HG03354 (cell line): Measurements from ENCODE around the gene BOD1.

Experiments
- ATAC-seq: cut with Tn5 transposase; IDR thresholded peaks from one replicate; pipeline ENCODE4 v1.9.1; 2021; ENCODE audit warnings: mild to moderate bottlenecking; ENCODE audit not compliant: unreplicated experiment, poor library complexity, severe bottlenecking

The BOD1 gene

DNA sequence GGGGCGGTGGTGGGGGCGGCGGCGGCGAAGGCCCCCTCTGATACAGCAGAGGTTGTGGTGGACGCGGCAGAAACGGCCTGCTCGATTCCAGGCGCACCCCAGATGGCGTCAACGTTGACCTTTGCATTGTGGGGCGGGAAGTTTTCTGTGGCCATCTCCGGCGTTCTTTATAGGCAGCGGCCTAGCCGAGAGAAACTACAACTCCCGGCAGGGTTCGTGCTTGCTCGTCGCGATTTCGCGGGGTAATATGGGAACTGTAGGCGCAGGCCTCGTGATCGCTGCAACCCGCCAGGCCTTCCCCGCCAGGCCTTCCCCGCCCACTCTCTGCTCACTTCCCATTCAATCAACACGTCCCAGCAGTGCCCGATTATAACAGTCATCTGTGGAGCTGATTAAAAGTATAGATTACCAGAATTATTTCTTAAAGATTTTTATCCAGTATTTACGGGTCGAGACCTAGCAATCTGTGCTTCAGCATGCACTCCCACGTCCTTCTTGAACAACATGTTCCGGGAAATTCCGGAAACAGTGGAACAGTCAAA lies at the start of gene BOD1:
Gene BOD1 (minus strand): TSS at position 74 of the 542 bp plus-strand sequence. CDS start 214 bp downstream, outside the sequence.
- ATAC-seq: peak; percentile 94

DNA sequence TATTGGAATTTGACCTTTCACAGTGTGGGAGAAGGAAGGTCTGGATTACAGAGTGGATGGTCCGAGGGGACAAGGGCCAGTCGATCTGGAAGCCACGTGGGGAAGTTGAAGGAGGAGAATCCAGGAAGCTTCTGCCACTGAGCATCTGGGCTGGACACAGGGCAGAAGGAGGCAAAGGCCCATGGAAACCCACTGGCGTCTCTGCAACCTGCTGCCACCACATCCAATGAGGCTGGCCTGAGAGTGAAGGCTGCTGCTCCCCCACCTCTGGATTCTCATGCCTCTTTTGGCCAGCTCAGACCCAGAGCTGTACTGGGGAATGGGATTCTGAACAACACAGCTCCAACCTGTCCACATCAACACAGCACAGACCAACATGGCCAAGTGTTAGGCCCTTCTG lies 48.9 kb upstream of the BOD1 start:
- no peak for ATAC-seq

DNA sequence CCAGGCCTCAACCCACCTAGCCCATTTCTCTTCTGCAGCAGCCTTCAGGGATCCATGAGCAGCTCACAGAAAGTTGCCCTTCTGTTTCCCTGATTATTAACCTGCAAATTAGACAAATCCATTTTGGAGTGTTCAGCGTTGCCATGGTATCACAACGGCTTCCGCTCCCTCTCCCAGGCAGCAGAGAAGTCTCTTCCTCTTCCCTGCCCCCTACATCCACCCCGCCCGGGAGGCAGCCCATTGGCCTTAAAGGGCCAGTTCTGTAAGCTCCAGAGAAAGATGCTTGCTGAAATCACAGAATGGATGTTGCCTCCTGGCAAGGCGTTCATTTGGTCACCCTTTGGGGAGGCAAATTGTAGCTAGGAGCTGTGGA lies 47.7 kb upstream of the BOD1 start:
- ATAC-seq: no peak

DNA sequence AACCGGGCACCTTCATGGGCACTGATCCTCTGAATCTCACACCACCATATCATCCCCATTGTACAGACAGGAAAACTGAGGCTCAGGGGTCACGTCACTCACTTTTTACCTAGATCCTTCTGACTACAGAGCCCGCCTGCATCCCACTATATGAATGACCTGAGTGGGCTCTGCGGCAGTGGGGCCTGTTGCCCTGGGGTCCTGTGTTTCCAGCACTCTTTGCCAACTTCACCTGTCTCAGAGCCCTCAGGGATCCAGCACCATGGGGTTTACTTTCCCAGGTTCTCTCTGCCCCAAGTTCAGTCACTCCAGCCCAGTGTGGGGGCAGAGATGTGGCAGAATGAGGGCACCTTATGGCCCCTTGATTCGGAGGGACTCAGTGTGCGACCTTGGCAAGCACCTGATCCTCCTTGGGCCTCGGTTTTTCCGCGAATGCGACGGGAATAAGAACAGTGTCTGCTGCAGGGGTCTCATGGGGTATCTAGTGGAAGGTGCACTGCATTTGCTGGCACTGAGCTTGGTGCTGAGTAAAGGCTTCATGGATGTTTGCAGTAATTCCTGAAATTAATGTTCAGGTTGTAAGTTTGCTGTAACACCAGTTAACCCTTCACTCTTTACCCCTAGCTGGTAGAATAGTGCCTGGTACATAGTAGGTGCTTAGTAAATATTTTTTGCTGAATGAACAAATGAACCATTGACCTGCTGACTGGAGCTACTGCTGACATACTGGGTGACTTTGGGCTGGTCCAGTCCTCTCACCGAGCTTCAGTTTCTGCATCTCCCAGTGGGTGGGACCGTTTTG lies 47.1 kb upstream of the BOD1 start:
- no peak for ATAC-seq

DNA sequence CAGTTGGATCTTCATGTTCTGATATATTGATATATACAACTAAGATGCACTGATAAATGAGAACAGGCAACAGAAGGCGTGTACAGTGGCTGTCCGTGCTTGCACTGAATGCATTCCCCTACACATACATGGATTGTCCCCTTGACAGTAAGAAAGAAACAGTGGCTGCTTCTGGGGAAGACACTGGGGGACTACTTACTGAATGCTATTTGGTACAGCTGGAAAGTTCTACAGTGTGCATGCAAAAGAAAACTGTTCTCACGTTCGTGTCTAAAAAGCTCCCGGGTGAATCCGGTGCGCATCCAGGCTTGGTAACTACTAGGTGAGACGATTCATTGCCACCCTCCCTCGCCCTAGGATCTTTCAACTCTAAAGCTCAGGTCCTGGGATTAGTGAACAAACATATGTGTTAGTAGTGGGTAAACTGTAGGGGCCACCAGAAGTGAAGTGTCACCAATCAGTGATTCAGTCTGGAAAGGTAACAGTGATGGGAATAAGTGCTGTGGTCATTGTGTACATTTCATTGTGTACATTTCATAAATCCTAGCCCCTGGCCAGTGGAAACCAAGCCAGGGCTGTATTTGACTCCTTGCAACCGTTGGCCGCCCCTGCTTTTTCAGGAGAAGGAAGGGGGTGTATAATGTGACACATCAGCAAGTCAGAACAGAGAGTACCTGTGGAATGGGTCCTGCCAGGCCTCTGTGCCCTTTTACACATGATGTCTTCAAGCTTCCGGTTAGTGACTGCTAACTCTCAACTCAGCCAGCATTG lies 46.3 kb upstream of the BOD1 start:
- no peak for ATAC-seq

DNA sequence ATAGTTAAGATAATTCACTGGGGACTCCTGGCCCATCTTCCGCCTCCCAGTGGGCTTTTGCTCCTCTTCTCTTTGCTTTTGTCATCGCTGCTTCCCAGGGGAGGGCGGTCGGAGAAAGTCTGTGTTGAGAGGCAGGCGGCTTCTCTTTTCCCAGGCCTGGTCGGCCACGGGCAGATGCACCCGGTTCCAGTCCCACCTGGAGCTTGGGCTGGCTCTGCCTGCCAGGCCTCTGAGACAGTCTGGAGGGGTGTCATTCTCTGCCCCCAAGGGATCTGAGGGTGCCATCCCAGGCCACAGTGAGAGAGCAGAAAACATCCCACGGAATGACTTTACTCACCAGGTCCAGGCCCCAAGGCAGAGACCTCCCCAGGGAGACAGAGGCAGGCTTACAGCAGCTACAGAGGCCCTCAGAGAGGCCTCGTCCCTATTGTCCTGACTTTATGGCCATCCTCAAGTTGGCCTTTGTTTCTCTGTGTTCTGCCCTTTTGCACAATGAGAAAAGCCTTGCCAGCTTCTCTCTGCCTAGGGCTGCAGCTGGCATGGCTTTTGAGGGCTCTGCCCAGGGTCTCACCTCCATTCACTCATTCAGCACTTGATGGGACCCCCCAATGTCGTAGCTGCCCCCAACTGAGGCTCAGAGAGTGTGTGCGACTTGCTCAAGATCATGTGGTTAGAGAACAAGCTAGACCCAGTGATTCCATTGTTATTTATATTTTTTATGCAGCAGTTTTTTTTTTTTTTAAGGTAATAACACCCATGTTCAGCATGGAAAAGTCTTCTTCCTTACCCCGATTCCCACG lies 44.2 kb upstream of the BOD1 start:
- no peak for ATAC-seq

DNA sequence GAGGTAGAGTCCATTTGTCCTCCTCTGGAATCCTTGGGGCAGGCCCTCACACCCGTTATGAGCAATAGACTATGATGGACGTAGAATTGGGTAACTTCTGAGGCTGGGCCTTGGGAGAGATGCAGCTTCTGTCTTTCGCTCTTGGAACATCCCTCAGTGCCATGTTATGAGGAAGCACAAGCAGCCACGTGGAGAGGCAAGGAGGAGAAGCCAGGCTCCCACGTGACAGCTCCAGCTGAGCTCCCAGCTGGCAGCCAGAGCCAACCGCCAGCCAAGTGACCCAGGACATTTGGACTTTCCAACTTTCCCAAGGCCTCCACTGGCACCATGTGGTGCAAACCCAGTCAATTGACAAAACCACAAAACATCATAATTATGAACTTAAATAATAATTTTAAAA lies 43.0 kb upstream of the BOD1 start:
- ATAC-seq: no peak

DNA sequence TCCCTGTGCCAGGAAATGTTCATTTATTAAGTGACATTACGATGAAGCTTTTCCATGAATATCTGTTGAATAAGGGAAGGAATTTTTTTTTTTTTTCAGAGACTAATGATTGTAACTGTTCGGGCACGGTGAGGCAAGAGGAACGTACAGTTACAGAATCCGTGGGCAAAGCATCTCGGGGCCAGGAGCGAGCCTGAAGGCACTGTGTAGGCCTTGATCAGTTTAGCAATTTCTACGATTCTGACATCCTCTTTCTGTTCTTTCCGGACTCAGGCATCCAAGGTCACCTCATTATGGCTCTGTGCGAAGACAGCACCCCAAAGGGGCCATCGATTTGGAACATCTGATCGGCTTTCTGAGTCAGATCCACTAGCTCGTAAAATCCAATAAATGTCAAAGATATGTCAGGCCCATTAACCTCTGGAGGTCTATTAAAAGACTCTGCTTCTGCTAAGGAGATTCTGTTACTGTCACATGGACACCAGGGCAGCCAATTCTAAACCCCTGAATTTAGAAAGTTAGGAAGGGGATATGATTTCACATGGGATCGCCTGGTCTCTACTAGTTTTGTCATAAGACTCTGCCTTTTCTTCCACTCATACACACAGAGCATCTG lies 41.4 kb upstream of the BOD1 start:
- no peak for ATAC-seq

DNA sequence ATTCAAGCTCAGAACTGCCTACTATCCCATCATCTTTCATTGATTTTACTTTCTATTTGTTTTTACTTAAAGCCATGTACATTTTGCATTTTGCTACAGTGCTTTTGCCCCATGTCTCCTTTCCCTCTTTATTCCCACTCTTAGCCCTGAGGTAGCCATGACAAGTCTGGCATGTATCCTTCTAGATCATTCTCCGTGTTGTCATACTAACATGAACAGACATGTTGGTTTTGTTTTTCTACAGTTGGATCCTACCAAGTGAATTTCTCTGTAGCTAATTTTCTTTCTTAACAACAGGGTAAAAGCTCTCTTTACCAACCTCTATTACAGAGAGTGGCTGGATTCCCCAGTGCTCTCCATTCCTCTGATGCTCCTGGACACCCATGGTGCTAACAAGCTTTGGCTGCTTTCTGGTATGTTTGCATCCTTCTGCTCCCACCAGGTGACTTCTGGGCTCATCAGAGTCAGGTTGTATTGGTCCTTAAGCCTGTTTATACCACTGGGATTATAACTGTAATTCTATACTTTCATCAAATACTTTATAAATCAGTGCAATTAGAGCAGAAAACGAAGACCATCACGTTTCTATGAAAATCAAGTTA lies 38.8 kb upstream of the BOD1 start:
- ATAC-seq: no peak

DNA sequence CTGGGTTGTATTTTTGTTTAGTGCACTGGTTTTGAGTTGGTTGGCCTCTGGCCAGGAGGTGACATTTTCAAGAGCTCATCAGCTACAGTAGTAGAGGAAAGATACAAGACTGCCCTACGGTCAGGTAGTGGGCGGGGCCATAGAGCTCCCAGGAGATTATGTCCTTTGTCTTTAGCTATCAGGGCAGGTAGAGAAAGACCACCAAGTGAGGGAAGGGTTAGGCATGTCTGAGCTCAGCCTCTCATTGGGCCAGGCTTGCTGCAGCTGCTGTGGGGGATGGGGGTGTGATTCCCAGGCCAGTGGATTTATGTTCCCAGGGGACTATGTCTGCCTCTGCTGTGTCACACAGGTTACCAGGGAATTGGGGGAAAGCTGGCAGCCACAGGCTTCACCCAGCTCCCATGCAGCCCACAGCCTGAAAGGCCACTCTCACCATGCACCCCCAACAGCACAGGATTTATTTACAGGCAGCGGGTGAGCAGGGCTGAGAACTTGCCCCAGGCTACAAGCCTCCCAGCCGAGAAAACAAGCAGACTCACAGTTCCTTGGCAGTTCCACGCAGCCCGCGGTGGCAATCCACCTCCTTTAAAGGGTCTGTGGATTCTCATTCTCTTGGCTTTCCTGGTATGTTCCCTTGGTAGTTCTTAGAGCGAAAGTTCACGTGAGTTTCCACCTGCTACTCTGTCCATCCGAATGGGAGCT lies 37.5 kb upstream of the BOD1 start:
- no peak for ATAC-seq

DNA sequence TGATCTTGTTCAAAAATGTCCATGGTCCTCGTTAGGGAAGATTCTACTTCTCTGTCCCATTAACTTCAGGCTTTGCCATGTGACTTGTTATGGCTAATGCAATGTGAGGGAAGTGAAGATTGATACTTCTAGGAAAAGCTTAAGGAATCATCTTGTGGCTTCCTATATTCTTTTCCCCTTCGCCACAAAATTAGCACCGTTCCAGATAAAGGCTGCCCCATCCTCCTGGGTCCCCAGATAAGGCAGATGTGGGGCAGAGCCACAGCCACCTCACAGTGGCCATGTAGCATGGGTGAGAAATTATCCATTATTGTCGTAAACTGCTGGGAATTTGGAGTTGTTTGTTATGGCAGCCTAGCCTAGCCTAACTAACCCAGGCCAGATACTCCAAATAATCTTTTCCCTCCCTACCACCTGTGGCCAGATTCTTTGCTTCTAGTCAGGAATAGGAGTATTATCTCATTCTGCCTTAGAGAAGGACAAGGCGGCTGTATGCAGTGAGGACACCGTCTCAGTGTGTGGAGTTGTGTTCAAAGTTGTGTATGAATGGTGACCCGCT lies 31.9 kb upstream of the BOD1 start:
- ATAC-seq: no peak

DNA sequence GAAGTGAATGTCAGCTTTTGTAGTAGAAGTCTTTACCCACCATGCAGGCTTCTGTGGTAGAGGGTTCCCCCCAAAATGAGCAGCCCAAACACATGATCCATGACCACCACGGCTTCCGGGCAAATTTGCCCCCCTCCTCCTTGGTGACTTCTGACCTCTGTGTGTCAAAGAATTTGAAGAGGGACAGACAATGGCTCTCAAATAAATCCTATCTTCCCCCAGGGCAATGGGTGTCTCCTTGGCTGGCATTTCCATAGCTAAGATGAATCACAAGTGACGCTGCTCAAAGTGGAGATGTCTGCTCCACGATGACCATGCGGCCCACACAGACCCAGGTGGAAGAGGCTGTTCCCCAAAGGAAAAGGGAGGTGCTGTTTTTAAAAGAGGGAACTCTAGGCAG lies 30.2 kb upstream of the BOD1 start:
- no peak for ATAC-seq

DNA sequence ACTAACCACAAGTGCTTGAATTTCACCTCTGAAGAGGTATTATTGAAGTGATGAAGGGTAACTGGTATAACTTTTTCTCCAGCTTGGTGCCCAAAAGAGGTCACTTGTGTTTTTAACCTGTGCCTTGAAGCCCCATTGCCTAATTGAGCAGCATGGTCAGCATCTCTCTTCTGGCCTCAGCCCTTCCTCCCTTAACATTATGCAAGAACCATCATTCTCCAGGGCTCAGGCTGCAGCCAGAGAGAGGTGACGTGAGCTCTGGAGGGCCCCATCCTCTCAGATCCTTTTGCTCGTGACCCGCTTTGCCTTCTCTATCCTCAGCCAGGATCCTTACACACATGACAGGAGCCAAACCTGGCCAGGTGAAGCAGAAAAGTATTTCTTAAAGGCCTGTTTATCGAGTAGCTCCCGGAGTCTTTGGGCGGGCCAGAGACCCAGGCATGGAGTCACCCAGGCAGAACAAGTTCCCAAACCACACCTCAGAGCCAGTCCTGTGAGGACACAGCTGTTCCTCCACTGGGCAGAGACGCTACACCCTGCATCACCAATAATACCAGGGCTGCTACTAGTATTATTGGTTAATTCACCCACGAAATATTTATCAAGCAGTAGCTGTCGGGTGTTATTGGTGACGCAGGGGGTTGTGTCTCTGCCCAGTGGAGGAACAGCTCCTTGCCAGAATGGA lies 29.6 kb upstream of the BOD1 start:
- no peak for ATAC-seq

DNA sequence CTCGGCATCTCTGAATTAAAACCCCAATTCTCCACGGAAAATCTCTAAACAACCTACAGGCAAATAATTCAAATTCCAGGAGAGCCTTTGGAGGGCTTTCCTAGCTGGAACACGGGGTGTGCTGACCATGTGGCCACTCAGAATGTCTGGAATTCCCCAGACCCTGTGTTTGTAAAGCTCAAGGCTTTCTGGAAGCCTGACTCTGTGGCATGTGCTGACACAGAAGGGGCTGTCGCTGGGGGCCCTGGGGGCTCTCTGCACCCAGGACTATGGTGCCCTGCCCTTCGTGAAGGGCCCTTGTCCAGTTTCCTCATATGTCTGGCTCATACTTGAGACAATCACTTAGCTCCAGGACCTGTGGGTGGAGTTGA lies 29.0 kb upstream of the BOD1 start:
- no peak for ATAC-seq

DNA sequence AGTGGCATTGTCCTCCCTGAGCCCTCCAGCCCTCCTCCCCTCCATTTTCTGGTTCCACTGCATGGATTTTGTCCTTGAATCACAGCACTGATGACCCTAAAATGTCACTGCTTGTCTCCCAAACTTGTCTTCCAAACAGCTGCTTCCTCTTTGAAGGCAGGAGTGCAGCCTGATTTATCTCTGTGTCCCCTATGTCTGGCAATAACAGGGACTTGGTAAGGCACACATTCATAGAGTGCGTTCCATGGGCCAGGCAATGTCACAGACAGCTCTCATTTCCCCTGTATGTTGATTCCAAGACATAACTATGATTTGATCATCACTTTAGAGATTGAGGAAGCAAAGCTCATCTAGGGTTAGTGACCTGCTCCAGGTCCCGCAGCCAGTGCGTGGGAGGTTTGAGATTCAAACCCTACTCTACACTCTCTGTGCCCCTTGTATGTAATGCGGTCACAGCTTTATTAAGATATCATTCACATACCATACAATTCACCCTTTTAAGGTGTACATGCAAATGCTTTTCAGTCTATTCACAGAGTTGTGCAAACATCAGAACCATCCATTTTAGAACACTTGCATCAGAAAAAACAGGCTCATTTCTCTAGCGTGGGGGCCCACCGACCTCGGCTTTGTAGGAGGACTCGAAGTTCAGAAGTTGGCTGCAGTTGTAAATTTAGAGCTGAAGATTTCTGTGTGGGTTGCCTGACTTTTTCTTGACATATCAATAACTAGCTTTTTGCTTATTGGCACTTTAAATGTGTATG lies 28.4 kb upstream of the BOD1 start:
- ATAC-seq: no peak

DNA sequence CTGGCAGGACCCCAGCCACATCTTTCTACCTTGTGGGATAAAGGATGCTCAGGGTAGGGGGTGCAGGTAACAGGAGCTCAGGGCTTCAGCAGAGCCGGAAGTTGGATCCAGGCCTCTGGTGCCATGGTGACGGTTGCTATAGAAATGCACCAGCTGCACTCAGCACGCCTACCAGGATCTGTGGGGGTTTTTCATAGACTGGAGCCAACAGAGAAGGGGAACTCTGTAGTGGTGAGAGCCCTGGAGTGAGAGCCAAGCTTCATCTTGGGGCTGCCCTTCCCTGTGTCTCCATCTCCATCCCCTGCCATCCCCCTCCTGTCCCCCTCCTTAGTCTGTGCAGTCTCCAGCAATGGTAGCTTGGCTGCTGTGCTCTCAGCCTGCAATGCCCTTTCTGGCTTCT lies 27.5 kb upstream of the BOD1 start:
- peak; percentile 94 for ATAC-seq

DNA sequence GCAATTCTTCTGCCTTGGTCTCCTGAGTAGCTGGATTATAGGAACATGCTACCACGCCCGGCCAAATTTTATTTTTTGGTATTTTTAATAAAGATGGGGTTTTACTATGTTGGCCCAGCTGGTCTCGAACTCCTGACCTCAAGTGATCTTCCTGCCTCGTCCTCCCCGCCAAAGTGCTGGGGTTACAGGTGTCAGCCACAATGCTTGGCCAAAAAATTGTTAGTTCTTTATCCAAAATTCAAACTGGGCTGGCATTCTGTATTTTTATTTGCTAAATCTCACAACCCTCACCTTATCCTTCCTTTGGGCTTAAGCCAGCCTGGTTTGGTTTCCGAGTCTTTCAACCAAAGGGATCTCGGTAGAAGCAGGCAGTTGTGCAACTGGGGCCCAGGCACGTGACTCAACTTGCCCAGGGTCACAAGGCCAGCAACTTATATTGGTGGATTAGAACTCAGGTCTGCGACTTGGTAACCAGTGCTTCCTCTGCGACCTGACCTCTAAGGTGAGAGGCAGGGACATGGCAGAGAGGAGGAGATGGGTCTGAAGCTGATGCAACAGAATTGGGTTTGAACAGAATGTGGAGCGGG lies 26.5 kb upstream of the BOD1 start:
- no peak for ATAC-seq
